Esophagus muscularis mucosa (tissue), 3 donors: Measurements from ENCODE around the gene TMX4.

Source experiments
- POLR2A ChIP-seq: fragments of 450-650 bp; IDR thresholded peaks from one replicate; pipeline ENCODE4 v1.6.1; 2017; ENCODE audit warnings: antibody characterized with exemption, moderate library complexity, mild to moderate bottlenecking, low read depth
- TF ChIP-seq, protein P1 (sequence below), 3 experiments: fragments of 200-600 bp in 2 of 3; fragments of 450-650 bp in 1 of 3; sonication (generic) in 2 of 3; IDR thresholded peaks; one replicate each; pipeline ENCODE4 v1.5.1; 2017 to 2019; ENCODE audit warnings: antibody characterized with exemption in 3 of 3, mild to moderate bottlenecking in 2 of 3, moderate library complexity in 1 of 3

DNA sequence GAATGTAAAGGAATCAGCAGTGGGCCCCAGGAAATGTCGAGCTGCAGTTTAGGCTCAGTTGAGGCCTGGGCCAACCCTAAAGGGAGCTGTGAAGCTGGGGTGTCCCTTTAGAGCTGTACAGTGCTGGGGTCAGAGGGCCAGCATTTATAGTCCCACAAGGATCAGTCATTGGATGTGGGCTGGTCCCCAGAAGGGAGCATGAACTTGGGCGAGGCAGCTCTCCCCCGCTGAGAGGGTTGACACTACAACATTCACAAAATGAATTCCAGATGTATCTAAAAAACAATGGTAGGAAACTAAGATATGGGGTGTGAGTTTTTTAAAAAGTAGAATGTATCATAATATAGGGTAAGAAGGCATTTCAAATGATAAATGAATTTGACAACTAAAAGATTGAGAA is 29.7 kb upstream of the TMX4 start:
- TF ChIP-seq, protein P1, sequence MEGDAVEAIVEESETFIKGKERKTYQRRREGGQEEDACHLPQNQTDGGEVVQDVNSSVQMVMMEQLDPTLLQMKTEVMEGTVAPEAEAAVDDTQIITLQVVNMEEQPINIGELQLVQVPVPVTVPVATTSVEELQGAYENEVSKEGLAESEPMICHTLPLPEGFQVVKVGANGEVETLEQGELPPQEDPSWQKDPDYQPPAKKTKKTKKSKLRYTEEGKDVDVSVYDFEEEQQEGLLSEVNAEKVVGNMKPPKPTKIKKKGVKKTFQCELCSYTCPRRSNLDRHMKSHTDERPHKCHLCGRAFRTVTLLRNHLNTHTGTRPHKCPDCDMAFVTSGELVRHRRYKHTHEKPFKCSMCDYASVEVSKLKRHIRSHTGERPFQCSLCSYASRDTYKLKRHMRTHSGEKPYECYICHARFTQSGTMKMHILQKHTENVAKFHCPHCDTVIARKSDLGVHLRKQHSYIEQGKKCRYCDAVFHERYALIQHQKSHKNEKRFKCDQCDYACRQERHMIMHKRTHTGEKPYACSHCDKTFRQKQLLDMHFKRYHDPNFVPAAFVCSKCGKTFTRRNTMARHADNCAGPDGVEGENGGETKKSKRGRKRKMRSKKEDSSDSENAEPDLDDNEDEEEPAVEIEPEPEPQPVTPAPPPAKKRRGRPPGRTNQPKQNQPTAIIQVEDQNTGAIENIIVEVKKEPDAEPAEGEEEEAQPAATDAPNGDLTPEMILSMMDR (IDR thresholded peaks at IDR 0.05): no peak
- TF ChIP-seq POLR2A: no peak
